HG03064 (cell line): ENCODE measurements around the gene GPX3.

Source experiments
- ATAC-seq: cut with Tn5 transposase; IDR thresholded peaks from one replicate; pipeline ENCODE4 v1.9.1; 2021; ENCODE audit warnings: low read depth; ENCODE audit not compliant: unreplicated experiment

GPX3 gene

GRCh38 chr5:151012862-151013261 is 7.5 kb upstream of the GPX3 start:
- no peak for ATAC-seq

- ATAC-seq: no peak
Observed at GRCh38 chr5:151014680-151015343, 5.6 kb upstream of the GPX3 start.

- no peak for ATAC-seq
Observed at GRCh38 chr5:151015974-151016587, 4.3 kb upstream of the GPX3 start.

GRCh38 chr5:151016700-151017099 is 3.7 kb upstream of the GPX3 start:
- no peak for ATAC-seq

GRCh38 chr5:151017897-151018296 is 2.5 kb upstream of the GPX3 start:
- ATAC-seq: no peak

GRCh38 chr5:151018846-151019245 is 1.5 kb upstream of the GPX3 start:
- no peak for ATAC-seq

- ATAC-seq: no peak
Observed at GRCh38 chr5:151019331-151019730, 1.1 kb upstream of the GPX3 start.

- ATAC-seq: no peak
Observed at GRCh38 chr5:151021746-151022145, 1.4 kb downstream of the GPX3 start.

GRCh38 chr5:151022511-151023018 is 2.2 kb downstream of the GPX3 start:
- no peak for ATAC-seq

- no peak for ATAC-seq
Observed at GRCh38 chr5:151023047-151023615, 2.7 kb downstream of the GPX3 start.

- ATAC-seq: no peak
Observed at GRCh38 chr5:151023651-151024050, 3.3 kb downstream of the GPX3 start.

GRCh38 chr5:151024440-151025249 is 4.3 kb downstream of the GPX3 start:
- ATAC-seq: no peak

GRCh38 chr5:151025250-151025606 is 4.8 kb downstream of the GPX3 start:
- ATAC-seq: no peak

GRCh38 chr5:151026088-151026487 is 5.7 kb downstream of the GPX3 start:
- no peak for ATAC-seq

GRCh38 chr5:151026679-151027078 is 6.3 kb downstream of the GPX3 start:
- ATAC-seq: no peak

- no peak for ATAC-seq
Observed at GRCh38 chr5:151027961-151028479, 7.6 kb downstream of the GPX3 start.

- ATAC-seq: no peak
Observed at GRCh38 chr5:151028717-151029116, 8.3 kb downstream of the GPX3 start.

GRCh38 chr5:151029179-151030055 is 9.0 kb downstream of the GPX3 start:
- no peak for ATAC-seq

- ATAC-seq: no peak
Observed at GRCh38 chr5:151030056-151030336, 9.6 kb downstream of the GPX3 start.

GRCh38 chr5:151030379-151030778 is 10.0 kb downstream of the GPX3 start:
- no peak for ATAC-seq
